Uterus (tissue), 4 donors: ENCODE results near the gene KTN1. TPM values are rescaled to one million over a fixed set of nuclear protein-coding genes. Genes with fewer than 3 reads are reported as not detected.

Source experiments
- DNase-seq, 2 donors: peaks; one replicate each; pipeline ENCODE4 v3.0.0-alpha.2; 2019 to 2020
- H3K27ac ChIP-seq, 2 donors: fragments of 200-600 bp; sonication (generic); 1 replicate in 1 of 2; 2 replicates in 1 of 2; pipeline ENCODE4 v1.5.1; 2016 to 2018
- H3K27me3 ChIP-seq, 2 donors: fragments of 200-600 bp; sonication (generic); one replicate each; pipeline ENCODE4 v1.5.1; 2018 to 2019; ENCODE audit warnings: control low read depth in 1 of 2
- H3K36me3 ChIP-seq, 2 donors: fragments of 200-600 bp; sonication (generic); one replicate each; pipeline ENCODE4 v1.5.1; 2019; ENCODE audit warnings: control low read depth in 1 of 2
- H3K4me1 ChIP-seq, 2 donors: fragments of 200-600 bp; sonication (generic); one replicate each; pipeline ENCODE4 v1.5.1; 2018 to 2019; ENCODE audit warnings: control low read depth in 1 of 2
- H3K4me3 ChIP-seq, 2 donors: fragments of 200-600 bp; sonication (generic); 1 replicate in 1 of 2; 2 replicates in 1 of 2; pipeline ENCODE4 v1.5.1; 2018 to 2019; ENCODE audit warnings: mild to moderate bottlenecking in 1 of 2
- H3K9me3 ChIP-seq, 2 donors: fragments of 200-600 bp; sonication (generic); one replicate each; pipeline ENCODE4 v1.5.1; 2019; ENCODE audit warnings: control low read depth in 1 of 2
- POLR2A ChIP-seq, 2 donors: fragments of 450-650 bp; IDR thresholded peaks; one replicate each; pipeline ENCODE4 v1.6.1; 2016; ENCODE audit warnings: antibody characterized with exemption in 2 of 2, mild to moderate bottlenecking in 1 of 2, moderate library complexity in 1 of 2
- intact Hi-C: fragments of 100-400 bp; cut with DNase I; formaldehyde crosslinking; loops from one replicate; pipeline ENCODE4 v1.15.1; 2023; ENCODE audit warnings: low total_unique reads
- total RNA-seq, 4 donors: library from RNA; depleted of rRNA in 3 of 4; stranded (reverse); fragments of >200 nt in 3 of 4; gene quantifications; one replicate each; pipeline versions ENCODE4 v1.1.0 to v1.2.4, GENCODE V29; 2014 to 2023
- TF ChIP-seq, protein P1 (sequence below), 4 experiments: fragments of 200-600 bp in 2 of 4; fragments of 450-650 bp in 2 of 4; sonication (generic) in 2 of 4; IDR thresholded peaks; one replicate each; pipeline ENCODE4 v1.5.1; 2016 to 2019; ENCODE audit warnings: antibody characterized with exemption in 4 of 4, mild to moderate bottlenecking in 2 of 4, moderate library complexity in 1 of 4
- donor health status: DM: yes; HTN: yes; CAD: no.

KTN1 gene
- total RNA-seq, 4 donors from 2014 or later = 57.9 to 183 (median 99.7) TPM

DNA sequence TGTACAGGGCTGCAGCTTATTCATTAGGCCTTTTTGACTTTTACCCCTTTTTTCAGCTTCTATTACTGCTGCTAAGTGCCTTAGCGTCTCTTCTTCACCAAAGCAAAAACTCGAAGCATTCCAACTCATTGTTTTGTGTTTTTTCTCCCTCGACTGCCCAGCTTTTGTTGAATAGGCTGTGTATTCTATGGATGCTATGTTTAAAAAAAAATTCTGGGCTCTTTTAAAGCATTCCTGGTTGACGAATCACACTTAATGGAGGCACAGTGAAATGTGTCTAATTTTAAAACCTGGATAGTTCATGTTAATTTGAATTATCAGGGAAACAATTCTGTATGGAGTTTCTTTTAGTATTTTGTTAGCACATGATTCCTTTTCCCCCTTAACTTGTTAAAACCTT lies 29.7 kb downstream of the KTN1 start:
- no peaks in the 10 kb centered on the region for H3K36me3 ChIP-seq
- H3K27ac ChIP-seq = no peak overlapping the region
- H3K4me3 ChIP-seq = no peak overlapping the region
- TF ChIP-seq, protein P1, sequence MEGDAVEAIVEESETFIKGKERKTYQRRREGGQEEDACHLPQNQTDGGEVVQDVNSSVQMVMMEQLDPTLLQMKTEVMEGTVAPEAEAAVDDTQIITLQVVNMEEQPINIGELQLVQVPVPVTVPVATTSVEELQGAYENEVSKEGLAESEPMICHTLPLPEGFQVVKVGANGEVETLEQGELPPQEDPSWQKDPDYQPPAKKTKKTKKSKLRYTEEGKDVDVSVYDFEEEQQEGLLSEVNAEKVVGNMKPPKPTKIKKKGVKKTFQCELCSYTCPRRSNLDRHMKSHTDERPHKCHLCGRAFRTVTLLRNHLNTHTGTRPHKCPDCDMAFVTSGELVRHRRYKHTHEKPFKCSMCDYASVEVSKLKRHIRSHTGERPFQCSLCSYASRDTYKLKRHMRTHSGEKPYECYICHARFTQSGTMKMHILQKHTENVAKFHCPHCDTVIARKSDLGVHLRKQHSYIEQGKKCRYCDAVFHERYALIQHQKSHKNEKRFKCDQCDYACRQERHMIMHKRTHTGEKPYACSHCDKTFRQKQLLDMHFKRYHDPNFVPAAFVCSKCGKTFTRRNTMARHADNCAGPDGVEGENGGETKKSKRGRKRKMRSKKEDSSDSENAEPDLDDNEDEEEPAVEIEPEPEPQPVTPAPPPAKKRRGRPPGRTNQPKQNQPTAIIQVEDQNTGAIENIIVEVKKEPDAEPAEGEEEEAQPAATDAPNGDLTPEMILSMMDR (IDR thresholded peaks at IDR 0.05) = no peak
- no peak for TF ChIP-seq POLR2A (IDR thresholded peaks at IDR 0.05)
- H3K27me3 ChIP-seq = no peaks in the 10 kb centered on the region
- no peaks in the 10 kb centered on the region for H3K9me3 ChIP-seq
- DNase-seq = no peak
- intact Hi-C loops = no loop called here
- H3K4me1 ChIP-seq = peaks cover 0 to 5% of the 10 kb centered on the region in 2 donors

- H3K4me1 ChIP-seq = peaks cover 0 to 4% of the 10 kb centered on the region in 2 donors
- H3K9me3 ChIP-seq = no peaks in the 10 kb centered on the region
- no peaks in the 10 kb centered on the region for H3K27me3 ChIP-seq
- H3K4me3 ChIP-seq = no peak overlapping the region
- DNase-seq = no peak
- no peak for TF ChIP-seq POLR2A (IDR thresholded peaks at IDR 0.05)
- TF ChIP-seq, protein P1 (IDR thresholded peaks at IDR 0.05) = no peak
- H3K36me3 ChIP-seq = no peaks in the 10 kb centered on the region
- intact Hi-C loops = no loop called here
- no peak overlapping the region for H3K27ac ChIP-seq
Measured at GRCh38 chr14:55610713-55611370, 30.8 kb downstream of the KTN1 start.

DNA sequence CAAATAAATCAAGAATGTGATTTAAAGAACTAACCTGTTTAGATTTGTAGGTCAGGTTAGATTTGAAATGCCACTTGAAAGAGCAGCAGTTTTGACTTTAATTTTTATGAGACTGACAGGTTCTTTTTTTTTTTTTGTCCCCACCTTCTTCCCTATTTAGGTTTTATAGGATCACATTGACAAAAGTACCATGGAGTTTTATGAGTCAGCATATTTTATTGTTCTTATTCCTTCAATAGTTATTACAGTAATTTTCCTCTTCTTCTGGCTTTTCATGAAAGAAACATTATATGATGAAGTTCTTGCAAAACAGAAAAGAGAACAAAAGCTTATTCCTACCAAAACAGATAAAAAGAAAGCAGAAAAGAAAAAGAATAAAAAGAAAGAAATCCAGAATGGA lies 31.9 kb downstream of the KTN1 start:
- H3K27ac ChIP-seq = no peak overlapping the region
- TF ChIP-seq, protein P1 (IDR thresholded peaks at IDR 0.05) = no peak
- TF ChIP-seq POLR2A (IDR thresholded peaks at IDR 0.05) = no peak
- no peaks in the 10 kb centered on the region for H3K4me1 ChIP-seq
- no peaks in the 10 kb centered on the region for H3K27me3 ChIP-seq
- H3K4me3 ChIP-seq = no peak overlapping the region
- H3K9me3 ChIP-seq = no peaks in the 10 kb centered on the region
- H3K36me3 ChIP-seq = no peaks in the 10 kb centered on the region
- intact Hi-C loops = no loop called here
- DNase-seq = no peak

DNA sequence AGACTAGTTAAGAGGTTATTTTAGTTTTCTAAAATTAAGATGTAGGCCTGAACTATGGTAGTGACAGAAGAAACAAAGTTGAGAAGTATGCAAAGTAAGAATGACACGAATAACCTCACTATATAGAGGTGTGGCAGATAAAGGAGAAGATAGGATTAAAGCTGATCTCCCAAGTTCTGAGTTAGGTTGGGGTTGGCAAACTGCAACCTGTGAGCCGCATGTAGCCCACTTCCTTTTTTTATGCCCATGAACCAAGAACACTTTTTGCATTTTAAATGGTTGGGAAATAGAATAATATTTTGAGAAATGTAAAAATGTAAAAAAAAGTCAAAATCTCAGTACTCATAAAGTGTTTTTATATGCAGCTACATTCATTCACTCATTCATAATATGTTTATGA lies 34.3 kb downstream of the KTN1 start:
- TF ChIP-seq POLR2A (IDR thresholded peaks at IDR 0.05) = no peak
- TF ChIP-seq, protein P1 (IDR thresholded peaks at IDR 0.05) = no peak
- Histone ChIP-seq H3K36me3 (no peaks in the 10 kb centered on the region), H3K4me3 (no peak overlapping the region), H3K9me3 (no peaks in the 10 kb centered on the region), H3K27ac (no peak overlapping the region), H3K4me1 (no peaks in the 10 kb centered on the region), H3K27me3 (no peaks in the 10 kb centered on the region)
- DNase-seq = no peak
- intact Hi-C loops = no loop called here

DNA sequence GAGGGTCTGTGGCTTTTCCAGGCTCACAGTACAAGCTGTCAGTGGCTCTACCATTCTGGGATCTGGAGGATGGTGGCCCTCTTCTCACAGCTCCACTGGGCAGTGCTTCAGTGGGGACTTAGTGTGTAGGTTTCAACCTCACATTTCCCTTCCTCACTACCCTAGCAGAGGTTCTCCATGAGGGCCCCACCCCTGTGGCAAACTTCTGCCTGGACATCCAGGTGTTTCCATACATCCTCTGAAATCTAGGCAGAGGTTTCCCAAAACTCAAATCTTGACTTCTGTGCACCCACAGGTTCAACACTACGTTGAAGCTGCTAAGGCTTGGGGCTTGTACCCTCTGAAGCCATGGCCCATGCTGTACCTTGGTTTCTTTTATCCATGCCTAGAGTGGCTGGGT lies 40.3 kb downstream of the KTN1 start:
- H3K9me3 ChIP-seq = no peaks in the 10 kb centered on the region
- H3K4me3 ChIP-seq = no peak overlapping the region
- no peaks in the 10 kb centered on the region for H3K27me3 ChIP-seq
- TF ChIP-seq POLR2A (IDR thresholded peaks at IDR 0.05) = no peak
- TF ChIP-seq, protein P1 (IDR thresholded peaks at IDR 0.05) = no peak
- H3K27ac ChIP-seq = no peak overlapping the region
- H3K36me3 ChIP-seq = no peaks in the 10 kb centered on the region
- intact Hi-C loops = no loop called here
- DNase-seq = no peak
- H3K4me1 ChIP-seq = no peaks in the 10 kb centered on the region
